Right lobe of liver (tissue), 6 donors: ENCODE results near the gene S100A9. TPM values are rescaled to one million over a fixed set of nuclear protein-coding genes. Genes with fewer than 3 reads are reported as not detected.
A peak's percentile ranks its signal among the peaks of the same experiment; 100 is the strongest.

Experiments used
- ATAC-seq, 4 donors: fragments of 200-7000 bp; cut with Tn5 transposase; one replicate each; pipeline ENCODE4 v1.9.1; 2020; ENCODE audit warnings: mild to moderate bottlenecking in 4 of 4, moderate library complexity in 4 of 4
- DNase-seq, 3 donors: peaks; one replicate each; pipeline ENCODE4 v3.0.0-alpha.2; 2020
- H3K27ac ChIP-seq, 3 donors: fragments of 200-600 bp; one replicate each; pipeline ENCODE4 v1.8.0; 2022
- H3K27me3 ChIP-seq, 2 donors: fragments of 200-600 bp; one replicate each; pipeline ENCODE4 v1.8.0; 2022
- H3K36me3 ChIP-seq, 4 donors: fragments of 200-600 bp; sonication (generic) in 1 of 4; one replicate each; pipeline versions ENCODE4 v1.5.1 to v1.8.0; 2017 to 2022; ENCODE audit warnings: control low read depth in 1 of 4
- H3K4me1 ChIP-seq, 4 donors: fragments of 200-600 bp; sonication (generic) in 1 of 4; one replicate each; pipeline versions ENCODE4 v1.5.1 to v1.8.0; 2017 to 2022; ENCODE audit warnings: control low read depth in 1 of 4
- H3K4me3 ChIP-seq, 3 donors: fragments of 200-600 bp; one replicate each; pipeline ENCODE4 v1.8.0; 2022
- H3K9me3 ChIP-seq, 4 donors: fragments of 200-600 bp; sonication (generic) in 1 of 4; one replicate each; pipeline versions ENCODE4 v1.5.1 to v1.8.0; 2017 to 2022; ENCODE audit warnings: control low read depth in 1 of 4
- CTCF ChIP-seq, 4 donors: fragments of 200-600 bp in 3 of 4; fragments of 450-650 bp in 1 of 4; IDR thresholded peaks; one replicate each; pipeline versions ENCODE4 v1.5.1 to v1.8.0; 2016 to 2022; ENCODE audit warnings: antibody characterized with exemption in 4 of 4, mild to moderate bottlenecking in 2 of 4
- POLR2A ChIP-seq: fragments of 450-650 bp; IDR thresholded peaks from one replicate; pipeline ENCODE4 v1.6.1; 2017; ENCODE audit warnings: antibody characterized with exemption, mild to moderate bottlenecking
- WGBS: methylation state at CpG from one replicate; pipeline ENCODE4 v1.1.6; 2018; ENCODE audit warnings: low coverage, low lambda C conversion rate; ENCODE audit not compliant: insufficient coverage; ENCODE audit errors: missing lambda C conversion rate; 5-methylcytosine and 5-hydroxymethylcytosine counted together
- intact Hi-C, 2 donors: fragments of 100-400 bp; cut with DNase I; formaldehyde crosslinking; loops; one replicate each; pipeline versions ENCODE4 v1.11.2 to v1.14.1; 2022
- long read RNA-seq: library from polyadenylated mRNA; unstranded; transcript quantifications from one replicate; pipeline ENCODE4 v2.0.0, GENCODE V29; 2019
- total RNA-seq, 6 experiments: library from RNA; depleted of rRNA in 2 of 6; stranded (reverse); fragments of >200 nt in 2 of 6; fragmentation: NEBNext Ultra II Directional in 3 of 6; extraction: Animal tissue kit (Norgen Biotek cat#: 25700) in 3 of 6; gene quantifications; one replicate each; pipeline versions ENCODE4 v1.1.0 to v1.2.4, GENCODE V29; 2016 to 2023
- donor health status: DM: no; HTN: yes; CAD: no.
- donor health status: DM: no; HTN: no; CAD: no.
- donor health status: DM: no; HTN: no; CAD: no.
- donor health status: DM: no; HTN: yes; CAD: no.
- donor health status: DM: no; HTN: yes; CAD: no.

The S100A9 gene
- 10 to 100 TPM; 34.3 to 96.8 (median 64.5) TPM for total RNA-seq
- long read RNA-seq, partial matches to known transcripts, result 1 of 3 reads
- long read RNA-seq, other reads (novel, unspliced or antisense), result 0 of 3 reads

GRCh38 chr1:153357853-153358690 is at the start of gene S100A9:
Gene S100A9, plus strand, starts transcription at chr1:153357854. Its CDS starts 430 bp downstream, at chr1:153358284.
- peak; percentile 69 for TF ChIP-seq POLR2A
- no peak for TF ChIP-seq CTCF (IDR thresholded peaks at IDR 0.05)
- intact Hi-C loops, result loop anchor here in 1 of 2 donors (10.0 kb wide), 1 partner anchor 47 kb away; no protein-coding TSS in a partner anchor
- Histone ChIP-seq H3K36me3 (no peaks in the 10 kb centered on the region), H3K4me1 (peaks cover 0 to 8% (median 2%) of the 10 kb centered on the region in 4 donors), H3K27me3 (no peaks in the 10 kb centered on the region), H3K9me3 (no peaks in the 10 kb centered on the region), H3K27ac (peak within 1 kb of the TSS in 1 of 3 donors; percentile 47), H3K4me3 (peak within 1 kb of the TSS in 1 of 3 donors; percentile 16)
- ATAC-seq (peak in 1 of 4 donors; percentile 2), DNase-seq (no peak)
- 52% methylated on average over 9 of the region's 11 CpGs for WGBS

- Histone ChIP-seq H3K9me3 (no peaks in the 10 kb centered on the region), H3K27me3 (no peaks in the 10 kb centered on the region), H3K4me1 (no peaks in the 10 kb centered on the region), H3K4me3 (no peak overlapping the region), H3K36me3 (no peaks in the 10 kb centered on the region), H3K27ac (no peak overlapping the region)
- TF ChIP-seq CTCF (IDR thresholded peaks at IDR 0.05) (no peak), POLR2A (no peak)
- 100% methylated on average over 1 of the region's 2 CpGs for WGBS
- no peak for ATAC-seq
- DNase-seq, result no peak
- intact Hi-C loops, result no loop called here
Observed at GRCh38 chr1:153308540-153308939, 49.1 kb upstream of the S100A9 start.

GRCh38 chr1:153309441-153309840 is 48.2 kb upstream of the S100A9 start:
- Histone ChIP-seq H3K36me3 (no peaks in the 10 kb centered on the region), H3K27ac (no peak overlapping the region), H3K27me3 (no peaks in the 10 kb centered on the region), H3K4me1 (no peaks in the 10 kb centered on the region), H3K9me3 (no peaks in the 10 kb centered on the region), H3K4me3 (no peak overlapping the region)
- no peak for DNase-seq
- no peak for ATAC-seq
- intact Hi-C loops, result no loop called here
- no peak for TF ChIP-seq POLR2A
- TF ChIP-seq CTCF (IDR thresholded peaks at IDR 0.05), result no peak
- WGBS, result no CpG with 5 or more reads among the region's 2 CpGs

GRCh38 chr1:153310526-153310925 is 47.1 kb upstream of the S100A9 start:
- TF ChIP-seq POLR2A (no peak), CTCF (IDR thresholded peaks at IDR 0.05) (no peak)
- Histone ChIP-seq H3K4me3 (no peak overlapping the region), H3K9me3 (no peaks in the 10 kb centered on the region), H3K27me3 (no peaks in the 10 kb centered on the region), H3K4me1 (no peaks in the 10 kb centered on the region), H3K27ac (no peak overlapping the region), H3K36me3 (no peaks in the 10 kb centered on the region)
- 50% methylated on average over 6 of the region's 7 CpGs for WGBS
- intact Hi-C loops, result no loop called here
- DNase-seq, result no peak
- no peak for ATAC-seq
